DMS79 treated with DMSO at 0.1 percent for 48 hours (cell line): ENCODE measurements around the gene HOMER1.

Source experiments
- DNase-seq: peaks from one replicate; lab custom pipeline; 2025; lab: John Stamatoyannopoulos, UW

Gene HOMER1

GRCh38 chr5:79513704-79514390 is at the start of gene HOMER1:
Gene HOMER1, minus strand, starts transcription at chr5:79514134. Its CDS starts 1,360 bp downstream, at chr5:79512774.
- peak; percentile 58 for DNase-seq

- DNase-seq: no peak
Observed at GRCh38 chr5:79563247-79563590, 49.3 kb upstream of the HOMER1 start.

GRCh38 chr5:79562351-79563246 is 48.7 kb upstream of the HOMER1 start:
- DNase-seq: no peak

GRCh38 chr5:79561525-79561893 is 47.6 kb upstream of the HOMER1 start:
- DNase-seq: no peak

- DNase-seq: no peak
Observed at GRCh38 chr5:79560771-79561524, 47.0 kb upstream of the HOMER1 start.

GRCh38 chr5:79555418-79555817 is 41.5 kb upstream of the HOMER1 start:
- no peak for DNase-seq

GRCh38 chr5:79552984-79553383 is 39.0 kb upstream of the HOMER1 start:
- no peak for DNase-seq

- DNase-seq: peak; percentile 55
Observed at GRCh38 chr5:79547982-79548381, 34.0 kb upstream of the HOMER1 start.

GRCh38 chr5:79547429-79547822 is 33.5 kb upstream of the HOMER1 start:
- DNase-seq: peak; percentile 59

GRCh38 chr5:79546782-79547428 is 33.0 kb upstream of the HOMER1 start:
- peak; percentile 42 for DNase-seq

GRCh38 chr5:79544131-79544530 is 30.2 kb upstream of the HOMER1 start:
- DNase-seq: no peak

GRCh38 chr5:79540939-79541338 is 27.0 kb upstream of the HOMER1 start:
- DNase-seq: no peak

- peak; percentile 66 for DNase-seq
Observed at GRCh38 chr5:79536193-79536906, 22.4 kb upstream of the HOMER1 start.

- DNase-seq: no peak
Observed at GRCh38 chr5:79535477-79536192, 21.7 kb upstream of the HOMER1 start.

GRCh38 chr5:79529110-79529509 is 15.2 kb upstream of the HOMER1 start:
- DNase-seq: no peak

- no peak for DNase-seq
Observed at GRCh38 chr5:79527431-79527830, 13.5 kb upstream of the HOMER1 start.

GRCh38 chr5:79526928-79527327 is 13.0 kb upstream of the HOMER1 start:
- DNase-seq: no peak

- DNase-seq: no peak
Observed at GRCh38 chr5:79526493-79526892, 12.6 kb upstream of the HOMER1 start.

GRCh38 chr5:79521156-79521555 is 7.2 kb upstream of the HOMER1 start:
- DNase-seq: no peak

GRCh38 chr5:79518718-79519117 is 4.8 kb upstream of the HOMER1 start:
- no peak for DNase-seq

- DNase-seq: no peak
Observed at GRCh38 chr5:79517601-79518000, 3.7 kb upstream of the HOMER1 start.
